Measurements from ENCODE around the gene ZNF488. TPM values are rescaled to one million over a fixed set of nuclear protein-coding genes. Genes with fewer than 3 reads are reported as not detected.
A peak's percentile ranks its signal among the peaks of the same experiment; 100 is the strongest.

The ZNF488 gene
- total RNA-seq: 0.35 and 0.55 TPM in 2 replicates
- long read RNA-seq: 0 reads

DNA sequence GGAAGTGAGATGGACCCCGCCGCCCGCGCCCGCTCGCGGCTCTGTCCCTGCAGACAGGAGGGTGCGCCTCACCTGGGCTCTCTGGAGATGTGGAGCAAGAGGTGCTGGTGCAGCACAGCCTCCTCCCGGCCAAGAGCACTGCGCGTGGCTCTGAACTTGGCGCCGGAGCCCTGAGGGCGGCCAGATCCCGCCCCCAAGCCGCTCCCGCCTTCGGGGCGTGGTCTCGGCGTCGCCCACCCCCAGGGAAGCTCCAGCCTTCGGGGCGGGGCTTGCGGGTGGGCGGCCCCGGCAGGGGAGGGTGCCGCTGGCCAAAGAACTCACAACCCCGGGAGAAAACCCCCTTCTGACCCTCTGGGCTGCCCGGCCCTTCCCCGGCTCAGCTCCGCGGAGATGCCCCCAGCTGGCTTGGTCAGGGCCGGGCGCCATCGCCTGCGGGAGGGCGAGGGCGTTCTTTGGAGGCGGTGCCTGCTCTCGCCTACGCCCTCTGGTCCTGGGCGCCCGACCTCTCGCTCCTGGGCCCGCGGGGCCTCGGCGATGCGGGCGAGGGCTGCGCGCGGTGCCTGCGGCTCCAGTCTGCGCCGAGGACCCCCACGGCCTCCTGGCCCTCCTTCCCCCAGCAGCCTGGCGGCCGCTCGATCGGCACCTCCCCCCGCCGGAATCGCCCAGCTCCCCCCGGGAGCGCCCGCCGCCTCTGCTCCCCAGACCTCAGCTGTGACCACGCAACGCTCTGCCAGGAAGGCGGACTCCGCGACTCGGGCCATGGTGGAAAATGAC, at the start of gene ZNF488:
TSS of gene ZNF488 (minus strand) at position 146 of the 774 bp plus-strand sequence. CDS start 15,464 bp downstream, outside the sequence.
- peak; percentile 90 for DNase-seq (ENCODE audit: extremely low spot score, unreplicated experiment)
- Mint-ChIP-seq H3K27ac (ENCODE audit: unreplicated experiment) (peak within 1 kb of the TSS; percentile 3), H3K4me1 (ENCODE audit: unreplicated experiment) (peaks cover 12% of the 10 kb centered on the region), H3K36me3 (ENCODE audit: unreplicated experiment) (no peaks in the 10 kb centered on the region), H3K27me3 (ENCODE audit: unreplicated experiment) (peaks cover 13% of the 10 kb centered on the region), H3K4me3 (ENCODE audit: unreplicated experiment) (peak within 1 kb of the TSS; percentile 88), H3K9me3 (ENCODE audit: unreplicated experiment) (no peaks in the 10 kb centered on the region)
- TF ChIP-seq CTCF (IDR thresholded peaks at IDR 0.05): no peak

DNA sequence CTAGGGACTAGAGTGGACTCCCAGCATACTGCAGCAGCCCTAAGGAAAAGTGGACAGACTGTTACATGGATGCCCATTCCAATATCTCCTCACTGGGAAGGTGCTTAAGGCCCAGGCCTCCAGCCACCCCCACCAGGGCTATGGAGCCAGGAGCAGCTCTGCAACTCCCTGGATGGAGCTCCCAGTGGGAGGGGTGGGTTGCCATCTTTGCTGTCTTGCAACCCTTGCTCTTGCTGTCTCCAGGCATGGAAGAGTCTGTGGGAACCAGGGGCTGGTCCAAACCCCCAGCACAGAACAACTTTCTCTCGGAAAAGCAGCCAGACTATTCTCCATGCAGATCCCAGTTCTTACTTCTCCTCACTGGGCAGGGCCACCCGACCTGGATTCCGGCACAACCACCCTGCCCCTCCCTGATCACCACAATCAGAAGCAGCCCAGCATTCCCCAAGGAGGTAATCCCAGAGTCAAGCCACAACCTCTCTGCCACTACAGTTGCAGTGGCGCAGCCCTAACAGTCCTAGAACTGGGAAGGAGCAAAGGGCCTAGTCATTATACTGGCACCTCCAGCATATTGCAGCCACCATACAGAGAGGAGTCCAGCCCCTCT, 41.8 kb upstream of the ZNF488 start:
- peaks cover 3% of the 10 kb centered on the region for H3K4me1 Mint-ChIP-seq (ENCODE audit: unreplicated experiment)
- no peak overlapping the region for H3K27ac Mint-ChIP-seq (ENCODE audit: unreplicated experiment)
- no peak for TF ChIP-seq CTCF (IDR thresholded peaks at IDR 0.05)
- H3K9me3 Mint-ChIP-seq (ENCODE audit: unreplicated experiment): peaks cover 6% of the 10 kb centered on the region
- H3K27me3 Mint-ChIP-seq (ENCODE audit: unreplicated experiment): peaks cover 27% of the 10 kb centered on the region
- no peaks in the 10 kb centered on the region for H3K36me3 Mint-ChIP-seq (ENCODE audit: unreplicated experiment)
- no peak overlapping the region for H3K4me3 Mint-ChIP-seq (ENCODE audit: unreplicated experiment)
- peak; percentile 74 for DNase-seq (ENCODE audit: extremely low spot score, unreplicated experiment)

DNA sequence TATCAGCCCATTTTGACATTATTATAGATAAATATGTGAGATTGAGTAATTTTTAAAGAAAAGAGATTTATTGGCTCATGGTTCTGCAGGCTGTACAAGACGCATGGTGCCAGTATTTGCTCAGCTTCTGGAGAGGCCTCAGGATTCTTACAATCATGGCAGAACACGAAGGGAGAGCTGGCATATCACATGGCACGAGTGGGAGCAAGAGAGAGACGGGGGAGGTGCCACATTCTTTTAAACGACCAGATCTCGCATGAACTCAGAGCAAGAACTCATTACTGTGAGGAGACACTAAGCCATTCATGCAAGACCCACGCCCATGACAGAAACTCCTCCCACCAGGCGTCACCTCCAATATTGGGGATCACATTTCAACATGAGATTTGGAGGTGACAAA, 40.1 kb upstream of the ZNF488 start:
- H3K4me1 Mint-ChIP-seq (ENCODE audit: unreplicated experiment): no peaks in the 10 kb centered on the region
- no peak for TF ChIP-seq CTCF (IDR thresholded peaks at IDR 0.05)
- DNase-seq (ENCODE audit: extremely low spot score, unreplicated experiment): no peak
- peaks cover 6% of the 10 kb centered on the region for H3K9me3 Mint-ChIP-seq (ENCODE audit: unreplicated experiment)
- peaks cover 10% of the 10 kb centered on the region for H3K27me3 Mint-ChIP-seq (ENCODE audit: unreplicated experiment)
- H3K4me3 Mint-ChIP-seq (ENCODE audit: unreplicated experiment): no peak overlapping the region
- no peak overlapping the region for H3K27ac Mint-ChIP-seq (ENCODE audit: unreplicated experiment)
- H3K36me3 Mint-ChIP-seq (ENCODE audit: unreplicated experiment): no peaks in the 10 kb centered on the region

GRCh38 chr10:47423476-47423875, 39.4 kb upstream of the ZNF488 start:
- Mint-ChIP-seq H3K27ac (ENCODE audit: unreplicated experiment) (no peak overlapping the region), H3K27me3 (ENCODE audit: unreplicated experiment) (peaks cover 3% of the 10 kb centered on the region), H3K4me1 (ENCODE audit: unreplicated experiment) (peaks cover 2% of the 10 kb centered on the region), H3K9me3 (ENCODE audit: unreplicated experiment) (no peaks in the 10 kb centered on the region), H3K4me3 (ENCODE audit: unreplicated experiment) (no peak overlapping the region), H3K36me3 (ENCODE audit: unreplicated experiment) (no peaks in the 10 kb centered on the region)
- TF ChIP-seq CTCF (IDR thresholded peaks at IDR 0.05): no peak
- DNase-seq (ENCODE audit: extremely low spot score, unreplicated experiment): no peak
